GM12878 (cell line): ENCODE data around the gene UMAD1. TPM values are rescaled to one million over a fixed set of nuclear protein-coding genes. Genes with fewer than 3 reads are reported as not detected.

Source experiments
- ATAC-seq: fragments of 200-7000 bp; cut with Tn5 transposase; 3 replicates; pipeline ENCODE4 v1.9.1; 2020; ENCODE audit warnings: mild to moderate bottlenecking, moderate library complexity
- BruUV-seq: library from RNA; stranded (reverse); fragments of 400-500 nt; replicated peaks from 2 replicates; lab custom pipeline; 2021; lab: Mats Ljungman, UMichigan
- CTCF ChIA-PET: fragments of 300-600 bp; sonication (Branson Sonifier 250); formaldehyde crosslinking; extraction: SDS; loops from one replicate; lab custom pipeline; 2021; ENCODE audit warnings: inconsistent platforms; lab: Yijun Ruan, JAX
- POLR2A ChIA-PET: fragments of 350-600 bp; formaldehyde crosslinking; extraction: SDS; loops from one replicate; lab custom pipeline; 2021; ENCODE audit warnings: inconsistent platforms; lab: Charles Lee
- RAD21 ChIA-PET: fragments of 300-600 bp; sonication (Branson Sonifier 250); formaldehyde crosslinking; loops from one replicate; lab custom pipeline; 2023; ENCODE audit warnings: antibody characterized with exemption; ENCODE audit not compliant: unreplicated experiment; lab: Charles Lee
- SMC1A ChIA-PET: fragments of 300-600 bp; sonication (Branson Sonifier 250); formaldehyde crosslinking; loops from one replicate; lab custom pipeline; 2023; ENCODE audit not compliant: unreplicated experiment, uncharacterized antibody; lab: Charles Lee
- DNase-seq: peaks from one replicate; pipeline ENCODE4 v3.0.0-alpha.2; 2011; ENCODE audit warnings: low read depth, low spot score
- FAIRE-seq: peaks from 3 replicates; lab custom pipeline; 2011; peaks lifted over from hg19 to GRCh38; lab: Jason Lieb, UNC
- H2AFZ ChIP-seq: 2 replicates; pipeline ENCODE4 v1.6.0; 2011; ENCODE audit warnings: low read depth, low read length, control low read depth; ENCODE audit not compliant: control insufficient read depth
- H3K27ac ChIP-seq: 2 replicates; pipeline ENCODE4 v1.5.1; 2011; ENCODE audit warnings: control low read depth; ENCODE audit not compliant: control insufficient read depth, insufficient read depth
- H3K27me3 ChIP-seq, 2 experiments: replicated peaks in 1 of 2; 2 replicates each; pipeline versions ENCODE4 v1.6.0 to v1.6.1; 2011; ENCODE audit warnings: low read length in 1 of 2; ENCODE audit not compliant: control insufficient read depth in 2 of 2, insufficient read depth in 2 of 2
- H3K36me3 ChIP-seq, 2 experiments: 2 replicates each; pipeline ENCODE4 v1.5.1; 2011; ENCODE audit warnings: low read length in 1 of 2; ENCODE audit not compliant: control insufficient read depth in 2 of 2, insufficient read depth in 2 of 2
- H3K4me1 ChIP-seq: 2 replicates; pipeline ENCODE4 v1.6.1; 2011; ENCODE audit warnings: mild to moderate bottlenecking, low read length, moderate library complexity, mixed read lengths; ENCODE audit not compliant: control insufficient read depth, insufficient read depth
- H3K4me2 ChIP-seq: 2 replicates; pipeline ENCODE4 v1.6.0; 2011; ENCODE audit warnings: control low read depth; ENCODE audit not compliant: control insufficient read depth, insufficient read depth
- H3K4me3 ChIP-seq: fragments of 200-600 bp; sonication (generic); 2 replicates; pipeline ENCODE4 v1.5.1; 2016
- H3K79me2 ChIP-seq: 2 replicates; pipeline ENCODE4 v1.6.0; 2011; ENCODE audit warnings: low read length; ENCODE audit not compliant: control insufficient read depth, insufficient read depth
- H3K9ac ChIP-seq: 2 replicates; pipeline ENCODE4 v1.8.0; 2011; ENCODE audit warnings: low read length, control low read depth, mixed read lengths; ENCODE audit not compliant: control insufficient read depth, insufficient read depth
- H3K9me3 ChIP-seq: replicated peaks from 3 replicates; pipeline ENCODE4 v1.5.1; 2011; ENCODE audit warnings: mild to moderate bottlenecking, low read length; ENCODE audit not compliant: control insufficient read depth, insufficient read depth
- H4K20me1 ChIP-seq: 2 replicates; pipeline ENCODE4 v1.6.0; 2011; ENCODE audit not compliant: control insufficient read depth, insufficient read depth
- ZNF24 ChIP-seq: fragments of 450-650 bp; IDR thresholded peaks from 2 replicates; pipeline ENCODE4 v1.6.1; 2017; ENCODE audit warnings: antibody characterized with exemption, mild to moderate bottlenecking
- WGBS: methylation state at CpG from one replicate; pipeline ENCODE4 v1.1.6; 2016; ENCODE audit warnings: low lambda C conversion rate; ENCODE audit not compliant: insufficient replicate concordance, insufficient coverage; ENCODE audit errors: missing lambda C conversion rate; 5-methylcytosine and 5-hydroxymethylcytosine counted together
- in situ Hi-C: fragments of 300-500 bp; cut with MboI; formaldehyde crosslinking; loops from 9 replicates; pipeline ENCODE4 v1.14.3; 2018; ENCODE audit warnings: mixed read lengths
- intact Hi-C: fragments of 100-400 bp; cut with micrococcal nuclease; formaldehyde crosslinking; loops from one replicate; pipeline ENCODE4 v1.14.2; 2022; ENCODE audit not compliant: unreplicated experiment
- polyA plus RNA-seq, 11 experiments: library from polyadenylated mRNA; depleted of rRNA in 4 of 11; unstranded in 6 of 11; stranded (reverse) in 5 of 11; fragments of >200 nt; fragmentation: Nextera tagmentation in 4 of 11; fragmentation: Illumina TruSeq in 1 of 11; extraction: Ambion mirVana in 4 of 11; extraction: Trizol in 1 of 11; gene quantifications; 1 replicate in 1 of 11; 2 replicates in 10 of 11; pipeline versions ENCODE4 v1.2.1 to v1.2.3, GENCODE V29; 2011 to 2016; ENCODE audit warnings: inconsistent platforms in 2 of 11, missing spikeins in 2 of 11, low read depth in 1 of 11
- total RNA-seq, 4 experiments: library from RNA; depleted of rRNA in 3 of 4; stranded (reverse); fragments of >200 nt in 3 of 4; fragmentation: Illumina TruSeq in 1 of 4; extraction: Trizol in 1 of 4; gene quantifications; 2 replicates each; pipeline versions ENCODE4 v1.2.1 to v1.2.3, GENCODE V29; 2013 to 2021
- TF ChIP-seq, protein P1 (sequence below): IDR thresholded peaks from 2 replicates; pipeline ENCODE4 v1.6.1; 2012; ENCODE audit warnings: low read depth, low read length, improper control_type of control experiment
- TF ChIP-seq, protein P2 (sequence below): fragments of 450-650 bp; IDR thresholded peaks from 2 replicates; pipeline ENCODE4 v1.6.1; 2017; ENCODE audit warnings: mild to moderate bottlenecking, moderate library complexity
- TF ChIP-seq, protein P3 (sequence below): IDR thresholded peaks from 2 replicates; pipeline ENCODE4 v1.6.1; 2011; ENCODE audit warnings: low read depth, mild to moderate bottlenecking, low read length, moderate library complexity, borderline replicate concordance; ENCODE audit errors: extremely low read depth

UMAD1 gene
- total and polyA plus RNA-seq, 10 of the 15 experiments (the other 5 are each of a cell fraction or from before 2014, with no cell fraction given) = 6.0 to 28.6 (median 9.3) TPM

DNA sequence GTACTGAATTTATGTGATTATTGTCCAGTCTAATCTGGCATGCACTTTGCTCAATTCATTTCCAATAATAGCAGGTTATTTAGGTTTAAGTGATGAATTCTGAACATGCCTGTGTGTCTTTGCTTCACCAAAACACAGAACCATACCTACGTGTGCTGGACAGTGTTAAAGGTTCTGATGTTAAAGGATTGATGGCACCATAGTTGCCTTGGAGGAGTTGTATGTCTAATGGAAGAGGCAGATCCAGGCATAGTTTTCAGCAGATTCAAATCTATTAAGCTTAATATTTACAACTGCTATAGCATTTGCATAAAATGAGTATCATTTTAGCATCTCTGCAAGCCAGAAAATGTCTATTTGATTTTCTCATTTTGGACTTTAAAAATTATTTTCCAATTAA, 28.0 kb upstream of the UMAD1 start:
- no peak overlapping the region for H2AFZ ChIP-seq
- DNase-seq (no peak), ATAC-seq (no peak), FAIRE-seq (no peak)
- POLR2A ChIA-PET = no interaction called here
- no peaks in the 10 kb centered on the region for H4K20me1 ChIP-seq
- no peaks in the 10 kb centered on the region for H3K9me3 ChIP-seq
- RAD21 ChIA-PET = no interaction called here
- no TSS peak for BruUV-seq
- no peak overlapping the region for H3K4me3 ChIP-seq
- TF ChIP-seq, protein P1, sequence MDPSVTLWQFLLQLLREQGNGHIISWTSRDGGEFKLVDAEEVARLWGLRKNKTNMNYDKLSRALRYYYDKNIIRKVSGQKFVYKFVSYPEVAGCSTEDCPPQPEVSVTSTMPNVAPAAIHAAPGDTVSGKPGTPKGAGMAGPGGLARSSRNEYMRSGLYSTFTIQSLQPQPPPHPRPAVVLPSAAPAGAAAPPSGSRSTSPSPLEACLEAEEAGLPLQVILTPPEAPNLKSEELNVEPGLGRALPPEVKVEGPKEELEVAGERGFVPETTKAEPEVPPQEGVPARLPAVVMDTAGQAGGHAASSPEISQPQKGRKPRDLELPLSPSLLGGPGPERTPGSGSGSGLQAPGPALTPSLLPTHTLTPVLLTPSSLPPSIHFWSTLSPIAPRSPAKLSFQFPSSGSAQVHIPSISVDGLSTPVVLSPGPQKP = no peak
- TF ChIP-seq ZNF24 = no peak
- WGBS = 100% methylated on average over 1 of the region's 1 CpG
- H3K9ac ChIP-seq = no peak overlapping the region
- CTCF ChIA-PET = no interaction called here
- H3K27me3 ChIP-seq = no peaks in the 10 kb centered on the region
- peaks cover 0 to 2% of the 10 kb centered on the region in 2 experiments; a peak in 1 of 4 replicates for H3K36me3 ChIP-seq
- in situ Hi-C loops (no loop called here), intact Hi-C loops (no loop called here)
- SMC1A ChIA-PET = interaction anchor here (0.8 to 0.9 kb wide), 3 partner anchors 8 to 605 kb away, joined by 3 read pairs; no protein-coding TSS in a partner anchor
- H3K4me1 ChIP-seq = no peaks in the 10 kb centered on the region
- no peak overlapping the region for H3K4me2 ChIP-seq
- H3K27ac ChIP-seq = no peak overlapping the region
- H3K79me2 ChIP-seq = no peaks in the 10 kb centered on the region

DNA sequence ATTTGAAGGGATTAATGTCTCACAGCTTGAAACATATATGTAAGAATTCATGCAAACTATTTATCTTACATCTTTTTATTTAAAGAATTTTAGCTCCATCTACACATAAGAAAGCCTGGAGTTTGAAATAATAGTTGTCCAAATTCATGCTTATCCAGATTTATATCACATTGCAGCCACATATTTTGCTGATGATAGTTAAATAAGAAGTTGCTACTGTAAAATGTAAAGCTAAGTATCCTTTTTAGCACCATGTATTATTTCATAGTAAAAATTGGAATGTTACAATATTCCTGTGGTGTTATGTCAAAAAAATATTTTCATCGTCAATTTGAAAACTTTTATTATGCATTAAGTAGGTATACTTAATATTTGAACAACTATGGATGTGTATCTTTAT, 27.3 kb upstream of the UMAD1 start:
- Histone ChIP-seq H3K27me3 (no peaks in the 10 kb centered on the region), H3K27ac (no peak overlapping the region)
- FAIRE-seq (no peak), DNase-seq (no peak)
- ChIA-PET RAD21 (no interaction called here), CTCF (no interaction called here)
- in situ Hi-C loops = no loop called here
- TF ChIP-seq, protein P2, sequence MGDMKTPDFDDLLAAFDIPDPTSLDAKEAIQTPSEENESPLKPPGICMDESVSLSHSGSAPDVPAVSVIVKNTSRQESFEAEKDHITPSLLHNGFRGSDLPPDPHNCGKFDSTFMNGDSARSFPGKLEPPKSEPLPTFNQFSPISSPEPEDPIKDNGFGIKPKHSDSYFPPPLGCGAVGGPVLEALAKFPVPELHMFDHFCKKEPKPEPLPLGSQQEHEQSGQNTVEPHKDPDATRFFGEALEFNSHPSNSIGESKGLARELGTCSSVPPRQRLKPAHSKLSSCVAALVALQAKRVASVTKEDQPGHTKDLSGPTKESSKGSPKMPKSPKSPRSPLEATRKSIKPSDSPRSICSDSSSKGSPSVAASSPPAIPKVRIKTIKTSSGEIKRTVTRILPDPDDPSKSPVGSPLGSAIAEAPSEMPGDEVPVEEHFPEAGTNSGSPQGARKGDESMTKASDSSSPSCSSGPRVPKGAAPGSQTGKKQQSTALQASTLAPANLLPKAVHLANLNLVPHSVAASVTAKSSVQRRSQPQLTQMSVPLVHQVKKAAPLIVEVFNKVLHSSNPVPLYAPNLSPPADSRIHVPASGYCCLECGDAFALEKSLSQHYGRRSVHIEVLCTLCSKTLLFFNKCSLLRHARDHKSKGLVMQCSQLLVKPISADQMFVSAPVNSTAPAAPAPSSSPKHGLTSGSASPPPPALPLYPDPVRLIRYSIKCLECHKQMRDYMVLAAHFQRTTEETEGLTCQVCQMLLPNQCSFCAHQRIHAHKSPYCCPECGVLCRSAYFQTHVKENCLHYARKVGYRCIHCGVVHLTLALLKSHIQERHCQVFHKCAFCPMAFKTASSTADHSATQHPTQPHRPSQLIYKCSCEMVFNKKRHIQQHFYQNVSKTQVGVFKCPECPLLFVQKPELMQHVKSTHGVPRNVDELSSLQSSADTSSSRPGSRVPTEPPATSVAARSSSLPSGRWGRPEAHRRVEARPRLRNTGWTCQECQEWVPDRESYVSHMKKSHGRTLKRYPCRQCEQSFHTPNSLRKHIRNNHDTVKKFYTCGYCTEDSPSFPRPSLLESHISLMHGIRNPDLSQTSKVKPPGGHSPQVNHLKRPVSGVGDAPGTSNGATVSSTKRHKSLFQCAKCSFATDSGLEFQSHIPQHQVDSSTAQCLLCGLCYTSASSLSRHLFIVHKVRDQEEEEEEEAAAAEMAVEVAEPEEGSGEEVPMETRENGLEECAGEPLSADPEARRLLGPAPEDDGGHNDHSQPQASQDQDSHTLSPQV = no peak
- TF ChIP-seq, protein P3, sequence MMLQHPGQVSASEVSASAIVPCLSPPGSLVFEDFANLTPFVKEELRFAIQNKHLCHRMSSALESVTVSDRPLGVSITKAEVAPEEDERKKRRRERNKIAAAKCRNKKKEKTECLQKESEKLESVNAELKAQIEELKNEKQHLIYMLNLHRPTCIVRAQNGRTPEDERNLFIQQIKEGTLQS = no peak
- TF ChIP-seq, all 136 proteins: peak for 0
- Histone ChIP-seq H3K4me1 (no peaks in the 10 kb centered on the region), H2AFZ (no peak overlapping the region), H3K79me2 (no peaks in the 10 kb centered on the region), H3K9ac (no peak overlapping the region), H3K36me3 (peaks cover 0 to 2% of the 10 kb centered on the region in 2 experiments; a peak in 1 of 4 replicates), H4K20me1 (no peaks in the 10 kb centered on the region), H3K9me3 (no peaks in the 10 kb centered on the region), H3K4me2 (no peak overlapping the region), H3K4me3 (no peak overlapping the region)
- WGBS = 100% methylated on average over 1 of the region's 1 CpG
- SMC1A ChIA-PET = interaction anchor here (0.8 to 0.9 kb wide), 2 partner anchors 17 to 604 kb away, joined by 3 read pairs; no protein-coding TSS in a partner anchor
- ATAC-seq = no peak
- POLR2A ChIA-PET = no interaction called here
- intact Hi-C loops = no loop called here
- no TSS peak for BruUV-seq
